GM06990 (cell line): ENCODE data around the gene ZNF839.
"Not testable (repeated sequence)": the region's sequence is repeated elsewhere in the genome, so short reads cannot be mapped to it uniquely, and the experiment has no call there.

Source experiments
- DNase-seq: peaks from one replicate; pipeline ENCODE4 v3.0.0-alpha.2; 2011; ENCODE audit not compliant: insufficient read length; ENCODE audit errors: extremely low read depth
- H3K27me3 ChIP-seq: replicated peaks from 2 replicates; pipeline ENCODE4 v1.6.0; 2011; ENCODE audit warnings: low read length; ENCODE audit not compliant: control insufficient read depth, insufficient read depth
- H3K36me3 ChIP-seq: 2 replicates; pipeline ENCODE4 v1.5.1; 2011; ENCODE audit warnings: low read length; ENCODE audit not compliant: control insufficient read depth, insufficient read depth
- H3K4me3 ChIP-seq: replicated peaks from 2 replicates; pipeline ENCODE4 v1.5.1; 2011; ENCODE audit warnings: low read depth, mild to moderate bottlenecking, control low read depth, low read length
- TF ChIP-seq, protein P1 (sequence below): IDR thresholded peaks from 2 replicates; pipeline ENCODE4 v1.5.1; 2011; ENCODE audit warnings: low read length, control low read depth, mild to moderate bottlenecking, inconsistent platforms; ENCODE audit not compliant: insufficient read depth, poor library complexity, severe bottlenecking

Gene ZNF839

DNA sequence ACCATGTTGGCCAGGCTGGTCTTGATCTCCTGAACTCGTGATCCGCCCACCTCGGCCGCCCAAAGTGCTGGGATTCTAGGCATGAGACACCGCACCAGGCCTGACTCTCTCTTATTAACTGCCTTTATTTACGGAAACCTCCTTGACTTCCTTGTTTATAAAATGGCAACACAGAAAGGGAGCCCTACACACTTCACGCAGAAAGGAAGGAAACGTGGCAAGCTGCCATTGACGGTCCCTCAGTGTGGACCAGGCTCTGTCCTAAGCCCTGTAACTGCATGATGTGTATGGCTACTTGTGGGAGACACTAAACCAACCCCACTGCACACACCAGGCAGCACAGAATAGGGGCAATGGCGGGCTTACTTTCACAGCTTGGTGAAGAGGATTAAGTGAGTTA lies 31.5 kb downstream of the ZNF839 start:
- Histone ChIP-seq H3K27me3 (no peaks in the 10 kb centered on the region), H3K36me3 (peaks cover 20% of the 10 kb centered on the region), H3K4me3 (no peak overlapping the region)
- no peak for DNase-seq
- TF ChIP-seq, protein P1, sequence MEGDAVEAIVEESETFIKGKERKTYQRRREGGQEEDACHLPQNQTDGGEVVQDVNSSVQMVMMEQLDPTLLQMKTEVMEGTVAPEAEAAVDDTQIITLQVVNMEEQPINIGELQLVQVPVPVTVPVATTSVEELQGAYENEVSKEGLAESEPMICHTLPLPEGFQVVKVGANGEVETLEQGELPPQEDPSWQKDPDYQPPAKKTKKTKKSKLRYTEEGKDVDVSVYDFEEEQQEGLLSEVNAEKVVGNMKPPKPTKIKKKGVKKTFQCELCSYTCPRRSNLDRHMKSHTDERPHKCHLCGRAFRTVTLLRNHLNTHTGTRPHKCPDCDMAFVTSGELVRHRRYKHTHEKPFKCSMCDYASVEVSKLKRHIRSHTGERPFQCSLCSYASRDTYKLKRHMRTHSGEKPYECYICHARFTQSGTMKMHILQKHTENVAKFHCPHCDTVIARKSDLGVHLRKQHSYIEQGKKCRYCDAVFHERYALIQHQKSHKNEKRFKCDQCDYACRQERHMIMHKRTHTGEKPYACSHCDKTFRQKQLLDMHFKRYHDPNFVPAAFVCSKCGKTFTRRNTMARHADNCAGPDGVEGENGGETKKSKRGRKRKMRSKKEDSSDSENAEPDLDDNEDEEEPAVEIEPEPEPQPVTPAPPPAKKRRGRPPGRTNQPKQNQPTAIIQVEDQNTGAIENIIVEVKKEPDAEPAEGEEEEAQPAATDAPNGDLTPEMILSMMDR = no peak

DNA sequence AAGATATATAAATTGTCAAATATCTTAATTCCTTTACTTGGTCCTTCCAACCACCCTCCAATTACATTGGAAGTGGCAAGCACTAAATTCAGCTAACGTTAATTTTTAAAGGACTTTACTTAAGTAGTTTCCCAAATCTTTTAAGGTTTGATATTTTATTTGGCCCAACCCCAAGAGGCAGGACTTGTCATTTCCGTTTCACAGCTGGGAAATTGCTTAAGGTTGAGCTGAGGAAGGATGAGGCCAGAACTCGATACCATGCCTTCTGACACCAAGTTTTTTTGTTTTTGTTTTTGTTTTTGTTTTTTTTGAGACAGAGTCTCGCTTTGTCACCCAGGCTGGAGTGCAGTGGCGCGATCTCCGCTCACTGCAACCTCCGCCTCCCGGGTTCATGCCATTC lies 32.0 kb downstream of the ZNF839 start:
- DNase-seq, H3K4me3 ChIP-seq, H3K27me3 ChIP-seq: not testable (repeated sequence)
- peaks cover 20% of the 10 kb centered on the region for H3K36me3 ChIP-seq

DNA sequence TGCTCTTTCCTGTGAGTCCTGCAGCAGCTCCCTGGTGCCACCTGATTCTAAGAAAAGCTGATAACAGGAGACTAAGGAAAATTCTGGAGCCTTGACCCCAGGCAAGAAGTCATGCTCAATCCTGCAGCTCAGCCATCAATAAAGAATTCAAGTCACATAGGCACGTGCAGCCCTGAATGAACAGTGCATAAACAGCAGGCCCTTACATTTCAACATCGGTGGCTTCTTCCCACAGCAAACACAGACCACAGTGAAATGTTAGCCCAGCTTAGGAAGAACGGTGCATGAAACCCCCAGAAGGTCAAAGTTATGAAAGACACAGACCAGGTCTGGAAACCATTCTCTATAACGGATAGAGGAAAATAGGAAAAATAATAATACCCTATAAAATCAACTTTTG lies 32.7 kb downstream of the ZNF839 start:
- Histone ChIP-seq H3K4me3 (no peak overlapping the region), H3K36me3 (peaks cover 18% of the 10 kb centered on the region), H3K27me3 (no peaks in the 10 kb centered on the region)
- TF ChIP-seq, protein P1 = no peak
- no peak for DNase-seq

DNA sequence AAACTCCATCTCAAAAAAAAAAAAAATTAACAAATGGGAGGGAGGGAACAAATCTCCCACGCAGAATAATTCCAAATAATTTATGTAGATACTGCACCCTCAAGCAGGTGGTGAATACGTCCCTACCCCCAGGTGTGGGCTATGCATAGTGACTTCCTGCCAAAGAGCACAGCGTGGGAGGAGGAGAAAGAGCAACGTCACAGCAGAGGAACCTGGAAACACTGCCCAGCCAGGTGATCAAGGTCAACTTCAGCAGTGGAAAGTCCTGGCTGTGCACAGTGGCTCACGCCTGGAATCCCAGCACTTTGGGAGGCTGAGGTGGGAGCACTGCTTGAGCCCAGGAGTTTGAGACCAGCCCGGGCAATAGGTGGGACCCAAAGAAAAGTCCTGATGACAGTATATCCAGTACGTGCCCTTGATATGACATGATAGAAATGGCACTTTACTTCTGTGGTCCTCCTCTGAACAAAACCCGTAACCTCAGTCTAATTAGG lies 33.6 kb downstream of the ZNF839 start:
- TF ChIP-seq, protein P1 = no peak
- Histone ChIP-seq H3K4me3 (no peak overlapping the region), H3K27me3 (no peaks in the 10 kb centered on the region), H3K36me3 (peaks cover 16% of the 10 kb centered on the region)
- DNase-seq = no peak

DNA sequence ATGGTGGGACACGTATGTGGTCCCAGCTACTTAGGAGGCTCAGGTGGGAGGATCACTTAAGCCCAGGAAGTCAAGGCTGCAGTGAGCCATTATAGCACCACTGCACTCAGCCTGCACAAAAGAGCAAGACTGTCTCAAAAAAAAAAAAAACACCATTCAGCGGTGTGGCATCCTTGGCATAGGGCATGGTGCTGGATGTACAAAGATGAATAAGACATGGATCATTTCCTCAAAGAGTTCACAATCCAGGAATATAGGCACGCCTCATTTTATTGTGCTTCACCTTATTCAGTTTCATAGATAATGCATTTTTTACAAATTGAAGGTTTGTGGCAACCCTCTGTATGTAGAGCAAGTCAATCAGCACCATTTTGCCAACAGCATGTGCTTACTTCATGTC lies 36.7 kb downstream of the ZNF839 start:
- DNase-seq = no peak
- TF ChIP-seq, protein P1 = no peak
- Histone ChIP-seq H3K4me3 (no peak overlapping the region), H3K27me3 (no peaks in the 10 kb centered on the region), H3K36me3 (peaks cover 11% of the 10 kb centered on the region)

DNA sequence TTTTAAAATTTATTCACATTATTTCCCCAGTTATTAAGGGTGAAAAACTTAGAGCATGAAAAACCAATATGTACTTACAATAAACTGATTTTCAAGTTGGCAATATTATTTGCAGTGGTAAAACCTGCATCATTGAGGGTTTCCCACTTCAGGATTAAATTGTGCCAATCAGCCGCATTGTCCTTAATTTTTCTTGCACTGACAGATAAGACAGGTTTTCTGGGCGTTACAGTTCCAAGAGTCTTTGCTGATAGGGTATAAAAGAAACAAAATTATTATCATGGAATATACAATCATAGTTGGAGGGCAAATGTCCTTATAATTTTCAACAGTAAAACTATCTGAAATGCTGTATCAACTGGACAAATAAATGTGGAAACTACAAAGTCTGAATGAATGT lies 39.8 kb downstream of the ZNF839 start:
- peaks cover 6% of the 10 kb centered on the region for H3K36me3 ChIP-seq
- no peak overlapping the region for H3K4me3 ChIP-seq
- TF ChIP-seq, protein P1 = no peak
- no peak for DNase-seq
- no peaks in the 10 kb centered on the region for H3K27me3 ChIP-seq
